ENCODE data around the gene EPHB1.

EPHB1 gene

DNA sequence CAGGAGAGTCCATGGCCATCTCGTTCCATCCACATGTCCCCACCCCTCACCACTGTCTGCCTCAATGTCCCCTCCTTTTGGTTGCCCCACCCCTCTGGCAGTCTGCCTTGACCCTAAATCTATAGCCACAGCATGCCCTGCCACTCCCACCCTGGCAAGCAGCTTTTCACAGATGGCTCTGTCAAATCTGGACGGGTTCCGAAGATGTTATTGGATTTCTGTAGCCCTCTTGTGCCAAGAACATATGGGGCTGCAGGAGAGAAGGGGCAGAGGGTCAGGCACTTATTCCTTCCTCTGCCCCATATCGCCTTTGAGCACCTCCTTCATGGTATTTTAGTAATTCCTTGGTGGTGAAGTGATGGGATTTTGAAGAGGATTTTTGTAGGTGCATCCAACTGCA, 57.1 kb downstream of the EPHB1 start:
- no peak for DNase-seq

DNA sequence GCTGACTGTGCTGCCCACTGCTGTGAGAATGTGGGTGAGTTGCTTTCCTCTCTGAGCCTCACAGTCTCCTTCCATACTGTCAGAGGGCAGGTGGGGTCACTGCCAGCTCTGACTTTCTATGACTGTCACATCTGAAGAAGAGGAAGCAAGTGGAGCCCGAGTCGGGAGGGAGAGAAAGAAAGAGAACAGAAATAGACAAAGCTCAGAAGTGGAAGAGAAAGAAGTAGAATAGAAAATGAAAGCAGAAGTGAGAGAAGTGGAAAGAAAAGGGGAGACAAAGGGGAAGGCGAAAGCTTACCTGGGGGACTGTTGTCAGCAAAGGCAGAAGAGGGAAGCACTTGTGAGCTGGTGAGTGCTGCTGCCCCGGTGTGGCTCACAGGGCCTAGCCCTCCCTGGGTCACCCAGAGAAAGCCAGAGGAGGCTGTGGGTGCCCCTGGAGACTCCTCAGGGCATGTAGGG, 57.9 kb downstream of the EPHB1 start:
- DNase-seq = no peak

DNA sequence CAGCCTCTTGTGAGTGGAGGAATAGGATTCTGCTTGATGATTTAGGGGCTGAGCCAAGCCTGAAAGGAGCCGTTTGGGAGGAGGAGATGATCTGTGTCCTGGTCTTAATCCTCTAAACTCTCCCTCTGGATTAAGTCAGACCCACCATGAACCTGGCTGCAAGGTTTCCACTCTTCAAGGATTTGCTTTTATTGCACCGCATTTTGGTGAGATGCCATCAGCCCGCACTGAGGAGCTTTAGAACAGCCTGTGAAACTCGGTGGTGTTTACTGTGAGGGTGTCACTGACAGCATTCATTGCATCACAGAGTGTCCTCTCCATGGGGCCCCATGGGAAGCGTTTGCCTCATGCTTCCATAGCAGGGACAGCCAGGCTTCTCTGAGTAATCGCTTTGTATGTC, 59.2 kb downstream of the EPHB1 start:
- no peak for DNase-seq

DNA sequence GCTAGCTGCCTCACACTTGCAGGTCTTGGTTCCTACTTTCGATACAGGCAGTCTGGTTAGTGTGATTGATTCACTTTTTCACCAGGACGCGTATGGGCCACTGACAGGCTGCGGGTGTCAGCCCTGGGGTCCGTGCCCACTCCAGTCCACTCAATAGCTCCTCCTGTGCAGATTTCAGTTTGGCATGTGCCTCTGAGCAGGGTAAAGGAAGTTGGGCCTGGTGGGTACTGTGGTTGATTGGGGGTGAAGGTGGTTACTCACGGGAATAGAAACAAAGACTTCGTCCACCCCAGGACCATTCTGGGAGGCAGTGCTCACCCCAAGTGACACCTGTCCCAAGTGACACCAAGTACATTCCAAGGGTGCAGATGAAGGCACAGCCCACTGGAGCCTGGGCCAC, 62.3 kb downstream of the EPHB1 start:
- no peak for DNase-seq

DNA sequence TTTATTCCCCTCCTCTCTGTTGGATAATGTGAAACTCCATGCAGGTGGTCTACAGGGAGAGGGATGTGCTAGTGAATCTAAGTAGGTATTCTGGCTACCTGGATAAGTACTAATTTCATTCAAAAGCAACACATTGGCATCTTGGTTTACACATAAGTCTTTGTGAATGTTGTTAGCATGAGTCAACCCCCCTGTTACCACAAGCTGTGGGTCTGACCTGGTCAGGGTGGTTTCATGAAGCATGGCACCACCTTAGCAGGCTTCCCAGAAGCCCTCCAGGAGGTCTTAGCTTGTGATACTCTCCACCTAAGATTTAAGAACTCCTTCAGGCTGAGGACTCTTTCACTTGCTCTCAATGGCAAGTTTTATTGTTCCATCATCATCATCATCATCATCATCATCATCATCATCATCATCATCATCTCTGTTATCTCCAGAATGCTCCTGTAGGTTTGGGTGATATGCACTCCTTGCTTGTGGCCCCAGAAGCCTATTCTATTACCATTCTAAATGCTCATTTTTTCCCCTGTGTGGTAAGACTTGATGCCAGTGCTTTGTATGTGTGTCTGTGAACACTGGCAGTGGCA, 62.8 kb downstream of the EPHB1 start:
- peak; percentile 21 for DNase-seq

DNA sequence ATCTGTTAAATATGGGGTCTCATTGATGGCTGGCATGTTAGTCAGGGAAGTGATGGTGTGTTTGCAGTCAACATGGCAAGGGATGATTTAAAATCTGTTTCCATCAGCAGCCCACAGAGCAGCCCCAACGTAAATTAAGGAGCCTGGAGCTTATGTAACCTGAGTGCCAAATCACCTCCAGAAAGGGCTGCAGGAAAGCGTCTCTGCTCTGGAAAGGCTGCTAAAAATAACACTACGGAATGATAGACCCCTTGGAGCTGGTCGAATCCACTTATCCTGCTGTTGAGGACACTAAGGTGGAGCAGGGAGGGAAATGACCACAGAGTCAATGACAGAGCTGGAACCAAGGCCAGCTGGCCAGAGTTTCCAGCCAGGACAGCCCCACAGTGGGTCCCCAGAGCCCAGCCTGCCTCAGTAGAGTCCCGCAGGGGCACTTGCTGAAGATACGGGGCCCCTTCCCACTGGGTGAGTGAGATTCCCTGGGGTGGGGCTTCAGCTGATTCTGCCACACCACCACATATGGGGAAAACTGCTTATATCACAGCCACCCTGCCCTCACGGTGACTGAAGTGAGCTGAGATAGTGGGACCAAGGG, 63.5 kb downstream of the EPHB1 start:
- peak; percentile 92 for DNase-seq

DNA sequence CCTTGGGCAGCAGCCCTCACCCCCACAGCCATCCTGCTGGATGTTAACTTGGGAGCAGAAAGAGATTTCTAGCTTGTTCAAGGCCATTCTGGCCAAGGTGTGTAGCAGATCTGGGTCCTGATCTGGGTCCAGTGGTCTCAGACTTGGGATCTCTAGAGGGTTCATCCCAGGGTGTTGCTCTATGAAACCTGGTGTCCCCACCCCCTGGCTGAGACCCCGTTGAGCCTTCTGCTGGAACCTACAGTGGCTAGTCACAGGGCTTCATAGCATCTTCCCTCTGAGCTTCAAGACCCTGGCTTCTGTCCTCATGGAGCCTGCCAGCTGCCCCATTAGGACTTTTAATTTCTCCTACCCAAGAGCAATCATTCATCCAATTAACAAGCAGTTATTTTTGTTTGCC, 64.3 kb downstream of the EPHB1 start:
- DNase-seq = peak; percentile 8

DNA sequence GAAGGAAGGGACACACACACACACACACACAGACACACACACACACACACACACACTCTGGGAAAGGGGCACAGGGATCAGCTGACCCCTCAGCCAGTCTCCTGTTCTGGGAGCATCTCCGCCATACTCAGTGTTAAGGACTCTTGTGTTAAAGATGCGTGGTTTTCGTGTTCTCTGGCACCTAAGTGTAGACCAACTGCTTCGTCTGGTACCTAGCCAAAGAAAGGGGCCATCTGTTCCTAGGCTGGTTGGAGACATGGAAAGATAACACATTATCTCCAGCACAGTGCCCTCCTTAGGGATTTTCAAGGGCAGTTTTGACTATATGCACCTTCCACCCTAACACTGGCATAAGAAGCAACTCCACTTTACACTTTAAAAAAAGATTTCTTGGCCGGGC, 65.1 kb downstream of the EPHB1 start:
- peak; percentile 72 for DNase-seq

DNA sequence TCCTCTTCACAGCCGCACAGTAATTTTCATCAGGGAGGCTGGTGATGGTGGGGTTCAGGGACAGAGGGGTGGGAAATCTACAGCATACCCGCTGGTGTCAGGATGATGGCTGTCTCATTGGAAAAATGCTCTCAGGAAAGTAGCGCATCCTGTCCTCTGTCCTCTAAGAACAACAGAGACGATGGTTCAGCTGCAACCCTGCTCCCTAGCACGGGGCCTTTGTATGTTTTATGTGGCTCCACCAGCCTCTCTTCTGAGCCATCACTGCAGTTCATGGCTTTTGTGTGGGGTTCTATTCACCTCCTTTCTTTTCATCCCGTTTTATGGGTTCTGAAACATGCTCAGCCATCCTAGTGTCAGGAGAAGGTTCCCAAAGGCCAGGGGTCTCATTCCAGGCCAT, 68.9 kb downstream of the EPHB1 start:
- no peak for DNase-seq

DNA sequence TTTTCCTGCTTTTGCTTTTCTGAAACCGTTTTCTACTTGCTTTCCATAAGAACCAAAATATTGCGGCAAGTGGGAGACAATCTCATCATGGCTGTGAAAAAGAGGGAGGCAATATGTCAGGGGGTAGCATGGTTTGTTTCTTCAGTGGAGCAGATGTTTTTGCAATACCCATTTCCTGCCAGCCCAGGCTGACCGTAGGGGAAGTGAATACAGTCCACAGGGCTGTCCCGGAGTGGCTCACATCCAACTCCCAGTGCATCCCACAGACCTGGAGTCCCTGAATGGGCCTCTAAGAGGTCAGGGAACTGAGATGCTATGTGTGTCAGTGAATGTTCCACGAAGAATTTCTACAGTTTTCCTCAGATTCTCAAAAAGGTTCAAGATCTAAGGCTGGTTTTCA, 69.6 kb downstream of the EPHB1 start:
- peak; percentile 28 for DNase-seq

DNA sequence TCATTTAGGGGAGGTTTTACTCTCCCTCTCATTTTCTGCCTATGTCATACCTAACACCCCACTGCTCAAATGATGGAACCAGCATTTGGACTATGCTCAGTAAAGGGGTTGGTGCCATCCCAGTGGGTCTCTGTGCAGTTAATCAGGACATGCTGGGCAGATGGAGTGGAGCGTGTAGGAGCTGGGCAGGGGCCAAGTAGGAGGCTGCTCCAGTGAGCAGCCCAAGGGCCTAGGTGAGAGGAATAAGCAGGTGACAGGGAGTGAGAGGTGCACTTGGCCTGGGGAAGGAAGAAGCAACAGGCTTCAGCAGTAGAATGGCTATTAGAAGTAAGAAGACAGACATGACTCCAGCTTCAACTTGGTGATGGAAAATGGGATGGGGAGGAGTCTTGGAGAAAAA, 72.2 kb downstream of the EPHB1 start:
- no peak for DNase-seq

DNA sequence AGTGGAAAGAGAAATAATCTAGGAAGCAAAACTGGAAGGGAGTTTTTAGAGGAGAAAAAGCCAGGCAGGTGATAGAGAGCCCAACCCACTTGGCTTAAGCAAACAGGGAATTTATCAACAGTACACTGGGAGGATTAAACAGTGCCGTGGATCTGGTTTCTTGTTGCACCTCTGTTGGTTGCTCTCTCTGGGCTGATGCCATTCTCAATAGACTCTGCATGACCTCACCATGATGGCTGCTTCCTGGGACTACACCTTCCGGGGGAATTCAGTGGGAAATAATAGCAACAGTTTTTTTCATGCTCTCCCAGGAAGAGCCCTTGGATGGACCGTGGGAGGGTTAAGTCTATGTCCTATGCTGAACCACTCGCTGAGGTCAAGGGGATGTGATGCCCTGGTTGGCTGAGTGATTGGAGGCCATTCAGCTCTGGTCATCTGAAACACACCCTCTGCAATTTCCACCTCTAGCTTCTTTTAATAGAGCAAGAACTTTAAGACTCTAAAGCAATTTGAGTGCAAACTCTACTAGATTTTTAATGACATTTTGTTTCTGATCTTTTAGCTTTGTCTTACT, 74.2 kb downstream of the EPHB1 start:
- peak; percentile 60 for DNase-seq

DNA sequence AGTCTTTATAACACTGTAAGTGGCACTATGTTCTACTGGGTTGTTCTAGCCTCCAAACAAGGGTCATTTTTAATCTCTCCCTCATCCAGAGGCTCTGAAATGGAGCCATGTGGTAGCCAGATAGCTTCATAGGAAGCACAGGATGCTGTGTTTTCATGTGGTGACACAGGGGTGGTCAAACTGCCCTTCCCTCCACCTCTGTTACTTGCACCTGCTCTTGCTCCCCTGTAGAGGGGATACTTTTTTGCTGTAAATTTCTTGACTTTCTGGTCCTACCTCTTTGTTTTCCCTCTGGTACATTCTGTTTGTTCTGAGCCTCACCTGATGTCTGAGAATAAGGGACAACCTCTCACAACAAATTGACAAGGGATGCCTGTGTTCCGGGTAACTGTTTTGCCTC, 76.8 kb downstream of the EPHB1 start:
- no peak for DNase-seq

DNA sequence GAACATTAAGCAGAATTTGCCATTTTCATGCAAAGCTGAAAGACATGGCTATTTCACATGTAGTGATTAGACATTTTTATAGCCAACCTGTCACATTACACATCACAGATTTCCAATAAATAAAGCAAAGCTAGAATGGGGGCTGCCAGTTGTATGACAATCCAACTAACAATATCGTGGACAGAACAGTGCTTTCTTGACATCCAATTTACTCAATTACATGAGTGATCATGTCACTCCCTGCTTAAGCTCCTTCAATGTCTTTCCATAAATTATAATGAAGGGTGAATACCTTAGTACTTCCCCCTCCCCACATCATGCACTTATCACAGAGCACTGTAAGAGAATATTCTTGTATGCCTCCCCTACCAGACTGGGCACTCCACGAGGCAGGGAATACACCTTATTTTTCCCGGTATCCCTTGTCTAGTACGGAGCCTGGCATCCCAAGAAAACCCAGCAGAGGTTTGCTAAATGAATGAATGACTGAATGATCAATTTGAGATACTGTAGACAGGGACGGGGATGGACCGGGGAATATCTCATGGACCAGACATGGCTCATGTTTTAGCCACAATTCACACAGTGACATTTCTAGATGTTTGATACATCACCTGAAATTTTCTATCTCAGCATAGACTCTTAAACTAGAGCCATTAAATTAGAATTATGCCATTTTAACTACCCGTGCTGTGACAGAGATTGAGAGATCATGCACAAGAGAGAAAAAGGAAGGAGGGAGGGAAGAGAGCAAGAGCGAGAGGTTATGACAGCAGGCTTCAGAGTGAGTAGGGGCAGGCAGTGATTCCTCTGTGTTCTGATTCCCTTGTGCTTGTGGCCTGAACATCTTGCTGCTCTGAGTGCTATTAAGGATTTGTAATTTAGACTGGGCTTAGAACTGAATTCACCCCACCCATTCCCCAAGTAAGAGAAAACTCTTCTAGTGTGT, 77.7 kb downstream of the EPHB1 start:
- no peak for DNase-seq

DNA sequence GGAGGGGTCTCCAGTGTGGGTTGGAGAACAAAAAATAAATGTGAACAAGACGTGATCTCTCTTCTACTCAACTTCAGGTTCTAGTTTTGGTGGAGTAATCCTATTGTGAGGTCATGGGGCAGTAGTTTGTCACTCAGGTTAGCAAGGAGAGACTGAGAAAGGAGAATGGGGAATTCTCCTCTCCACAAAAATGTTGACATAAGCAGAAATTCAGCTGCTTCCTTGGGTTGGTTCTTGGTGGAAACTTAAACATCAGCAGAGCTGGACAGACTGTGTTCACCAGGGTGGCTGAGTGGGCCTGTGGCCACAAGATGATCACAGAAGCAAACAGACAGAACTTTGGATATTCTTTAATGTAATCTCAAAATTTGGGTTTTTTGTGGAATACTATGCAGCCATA, 78.7 kb downstream of the EPHB1 start:
- no peak for DNase-seq

DNA sequence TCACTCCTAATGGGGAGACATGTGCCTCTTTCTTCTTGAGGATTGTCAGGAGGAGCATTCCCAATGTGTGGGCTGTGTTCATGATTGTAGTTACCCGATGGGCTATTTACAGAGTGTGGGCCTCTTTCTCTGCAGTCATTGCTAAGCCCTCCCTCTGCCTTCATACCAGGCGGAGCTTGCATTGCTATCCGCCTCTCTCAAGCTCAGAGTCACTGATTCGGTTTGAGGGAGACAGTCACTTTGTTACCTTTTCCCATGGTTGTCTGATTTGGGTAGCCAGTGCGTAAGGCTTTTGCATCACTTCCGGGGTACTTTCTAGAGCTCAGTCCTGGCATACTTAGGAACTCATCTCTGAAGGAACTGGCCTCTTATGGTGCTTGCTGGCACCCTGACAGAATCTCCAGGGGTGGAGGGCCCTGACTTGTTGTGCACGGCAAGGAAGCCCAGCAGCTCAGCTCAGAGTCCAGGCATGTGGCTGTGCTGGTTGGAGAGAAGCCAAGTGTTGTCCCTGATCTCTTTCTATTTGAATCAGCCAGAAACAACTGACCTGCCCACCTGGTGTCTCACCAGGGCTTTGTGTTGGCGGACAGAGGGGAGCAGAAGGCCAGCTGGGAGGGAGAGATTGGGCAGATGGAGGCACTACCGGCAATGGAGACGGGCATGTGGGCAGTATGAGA, 79.8 kb downstream of the EPHB1 start:
- peak; percentile 87 for DNase-seq

DNA sequence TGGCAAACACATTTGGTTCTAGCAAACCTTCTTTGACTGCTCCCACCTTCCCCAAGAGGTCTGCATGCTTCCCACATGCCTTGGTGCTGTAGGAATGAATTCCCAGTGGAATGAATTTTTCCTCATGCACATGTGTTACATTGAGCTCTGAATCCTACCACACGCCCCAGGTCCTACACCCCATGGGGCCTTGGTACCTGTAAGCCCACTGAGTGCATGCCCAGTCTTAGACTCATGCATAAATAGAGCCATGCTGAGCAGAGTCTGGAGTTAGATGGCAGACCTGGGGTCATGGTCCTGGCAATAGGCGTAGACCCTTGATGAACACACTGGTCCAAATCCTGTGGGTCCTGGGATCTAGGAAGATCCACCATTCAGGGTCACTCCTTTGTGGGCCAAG, 81.8 kb downstream of the EPHB1 start:
- no peak for DNase-seq

DNA sequence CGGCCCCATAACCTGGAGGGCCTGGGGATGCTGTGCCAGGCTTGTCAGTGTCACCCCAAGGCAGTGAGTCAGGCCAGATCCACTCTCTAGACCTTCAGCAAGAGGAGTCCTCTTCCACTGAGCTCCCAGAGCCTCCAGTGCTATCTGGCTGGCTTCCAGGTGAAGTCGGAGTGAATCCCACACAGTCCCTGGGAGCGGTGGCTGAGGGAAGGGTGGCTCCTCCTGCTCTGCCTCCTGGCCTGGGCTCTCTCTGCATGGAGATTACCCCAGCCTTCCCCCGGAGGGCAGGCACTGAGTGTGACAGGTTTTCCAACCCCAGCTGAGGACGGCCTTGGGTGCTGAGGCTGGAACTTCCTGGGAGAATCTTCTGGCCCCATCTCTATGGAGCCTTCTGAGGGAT, 82.7 kb downstream of the EPHB1 start:
- DNase-seq = no peak

DNA sequence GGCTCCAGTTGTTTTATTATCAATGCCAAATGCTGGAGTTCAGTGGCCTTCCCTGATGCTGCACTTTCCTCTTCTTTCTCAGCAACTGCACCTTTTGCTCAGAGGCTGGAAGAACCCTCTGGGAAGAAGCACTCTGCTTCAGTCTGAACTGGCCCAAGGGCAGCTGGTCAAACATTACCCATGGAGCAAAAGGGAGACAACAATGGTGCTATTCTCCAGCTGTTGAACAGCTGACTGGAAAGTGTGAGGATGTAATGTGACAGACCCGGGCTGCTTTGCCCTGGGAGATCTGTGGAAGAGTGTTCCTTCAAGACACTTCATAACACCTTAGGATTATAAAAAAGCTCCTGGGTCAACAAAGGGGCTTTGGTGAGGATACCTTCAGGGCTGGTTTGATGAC, 84.9 kb downstream of the EPHB1 start:
- peak; percentile 85 for DNase-seq

DNA sequence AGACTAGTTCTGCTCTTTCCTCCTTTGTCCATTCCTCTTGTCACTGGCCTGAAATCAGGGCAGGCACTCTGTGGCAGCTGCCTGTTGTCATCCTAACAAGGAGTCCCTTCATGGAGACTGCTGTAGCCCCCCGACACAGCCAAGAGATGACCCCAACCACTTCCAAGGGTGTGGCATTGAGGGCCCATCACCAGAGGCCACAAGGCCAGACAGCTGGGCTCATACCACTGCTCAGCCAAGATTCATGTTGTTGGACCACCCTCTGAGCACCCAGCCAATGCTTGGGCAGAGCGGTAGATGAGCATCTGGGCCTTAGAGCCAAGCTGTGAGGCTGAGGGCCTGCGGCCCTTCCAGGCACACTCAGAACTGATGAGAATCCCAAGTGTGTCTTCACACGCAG, 85.4 kb downstream of the EPHB1 start:
- DNase-seq = peak; percentile 26

DNA sequence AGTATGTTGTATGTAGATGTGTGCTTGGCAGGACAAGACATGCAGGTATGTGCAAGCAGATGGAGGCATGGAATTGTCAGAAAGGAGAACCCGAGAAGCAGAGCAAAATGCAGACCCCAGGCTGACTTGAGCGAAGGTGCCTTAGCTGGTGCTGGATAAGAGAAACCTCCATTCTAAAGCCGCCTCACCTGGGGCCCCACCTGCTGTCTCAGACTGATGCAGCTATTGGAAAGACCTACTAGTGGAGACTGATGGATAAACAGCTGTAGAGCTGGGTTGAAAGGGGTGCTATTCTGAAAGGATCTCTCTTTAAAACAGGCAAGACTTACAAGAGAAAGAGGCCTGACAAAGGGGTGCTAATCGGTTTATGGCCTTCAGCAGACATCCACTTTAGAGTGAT, 86.2 kb downstream of the EPHB1 start:
- peak; percentile 11 for DNase-seq

DNA sequence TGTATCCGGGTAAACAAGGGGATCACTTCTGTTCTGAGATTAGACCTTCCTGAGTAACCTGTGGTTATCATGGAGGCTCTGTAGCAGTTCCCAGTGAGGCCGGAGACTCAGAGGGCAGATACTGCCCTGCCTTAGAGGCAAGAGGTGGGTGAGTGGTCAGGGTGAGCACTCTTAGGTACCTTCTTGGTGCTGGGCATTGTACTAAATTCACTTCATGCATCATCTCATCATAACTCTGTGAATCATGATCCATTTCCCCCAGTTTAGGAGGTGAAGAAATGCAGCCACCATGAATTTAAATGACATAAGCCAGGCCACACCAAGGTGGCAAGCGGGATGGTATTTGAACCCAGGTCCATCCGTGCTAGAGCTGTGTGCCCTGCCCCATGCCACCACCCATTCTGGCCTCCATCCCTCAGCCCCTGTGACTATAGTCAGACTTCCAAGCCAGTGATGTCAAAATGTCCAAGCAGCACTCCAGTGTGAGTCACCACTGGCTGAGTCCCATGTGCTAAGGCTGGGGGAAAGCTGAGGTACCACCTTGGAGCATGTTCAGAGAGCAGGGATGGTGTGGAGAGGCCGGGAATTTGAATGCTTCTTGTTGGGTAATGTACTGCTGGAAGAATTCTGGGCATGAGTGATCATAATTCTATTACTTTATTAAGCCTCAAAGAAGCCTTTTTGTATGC, 88.8 kb downstream of the EPHB1 start:
- no peak for DNase-seq
